Esophagus (tissue), 2 donors: ENCODE results near the gene NTN1. TPM values are rescaled to one million over a fixed set of nuclear protein-coding genes. Genes with fewer than 3 reads are reported as not detected.

ENCODE experiments used
- H3K27ac ChIP-seq, 2 donors: one replicate each; pipeline ENCODE4 v1.5.1; 2013; ENCODE audit warnings: low read depth in 2 of 2, mild to moderate bottlenecking in 2 of 2, inconsistent platforms in 1 of 2, low read length in 1 of 2, moderate library complexity in 1 of 2
- H3K27me3 ChIP-seq, 2 donors: one replicate each; pipeline ENCODE4 v1.6.1; 2013; ENCODE audit warnings: low read length in 2 of 2, control low read depth in 1 of 2, mild to moderate bottlenecking in 1 of 2; ENCODE audit not compliant: insufficient read depth in 2 of 2, control insufficient read depth in 1 of 2
- H3K36me3 ChIP-seq, 2 donors: one replicate each; pipeline ENCODE4 v1.6.1; 2013; ENCODE audit warnings: low read length in 1 of 2; ENCODE audit not compliant: control insufficient read depth in 2 of 2, insufficient read depth in 2 of 2
- H3K4me1 ChIP-seq, 2 donors: one replicate each; pipeline ENCODE4 v1.6.1; 2013; ENCODE audit warnings: low read length in 1 of 2; ENCODE audit not compliant: control insufficient read depth in 2 of 2, insufficient read depth in 2 of 2
- H3K4me3 ChIP-seq, 2 donors: one replicate each; pipeline ENCODE4 v1.5.1; 2013; ENCODE audit warnings: low read length in 2 of 2, mild to moderate bottlenecking in 2 of 2, low read depth in 1 of 2, moderate library complexity in 1 of 2
- H3K9me3 ChIP-seq, 2 donors: one replicate each; pipeline ENCODE4 v1.6.1; 2013; ENCODE audit warnings: mild to moderate bottlenecking in 2 of 2, low read depth in 1 of 2, low read length in 1 of 2, moderate library complexity in 1 of 2; ENCODE audit not compliant: control insufficient read depth in 2 of 2, insufficient read depth in 1 of 2
- WGBS, 2 donors: extraction: QIAGEN DNeasy Blood & Tissue Kit; methylation state at CpG; one replicate each; pipeline ENCODE4 v1.1.7; 2013; 5-methylcytosine and 5-hydroxymethylcytosine counted together
- polyA plus RNA-seq, 2 donors: library from polyadenylated mRNA; stranded (reverse); fragments of 200-250 nt; gene quantifications; one replicate each; pipeline ENCODE4 v1.2.3, GENCODE V29; 2013
- donor health status: healthy with polysubstance abuse.
- donor health status: Bipolar disorder and iron deficiency.

NTN1 gene
- polyA plus RNA-seq, 2 donors, result 10.3 to 12.3 TPM

- H3K27ac ChIP-seq, result peak overlapping the region; percentile 11 to 57
- peaks cover 7 to 9% of the 10 kb centered on the region in 2 donors for H3K4me1 ChIP-seq
- H3K27me3 ChIP-seq, result no peaks in the 10 kb centered on the region
- H3K9me3 ChIP-seq, result no peaks in the 10 kb centered on the region
- no peak overlapping the region for H3K4me3 ChIP-seq
- H3K36me3 ChIP-seq, result no peaks in the 10 kb centered on the region
- 73 to 75% methylated on average over 6 of the region's 6 CpGs for WGBS, 2 donors
Observed at GRCh38 chr17:9158544-9159452, 137.5 kb downstream of the NTN1 start.

GRCh38 chr17:9162275-9162985, 141.1 kb downstream of the NTN1 start:
- peak overlapping the region; percentile 47 to 70 for H3K4me3 ChIP-seq
- H3K4me1 ChIP-seq, result peaks cover 4 to 11% of the 10 kb centered on the region in 2 donors
- peak overlapping the region; percentile 87 to 92 for H3K27ac ChIP-seq
- H3K27me3 ChIP-seq, result no peaks in the 10 kb centered on the region
- H3K36me3 ChIP-seq, result peaks cover 3 to 5% of the 10 kb centered on the region in 2 donors
- WGBS, 2 donors, result 54 to 67% methylated on average over 31 of the region's 31 CpGs
- H3K9me3 ChIP-seq, result no peaks in the 10 kb centered on the region

- 87 to 88% methylated on average over 9 of the region's 9 CpGs for WGBS, 2 donors
- H3K27ac ChIP-seq, result no peak overlapping the region
Observed at GRCh38 chr17:9166788-9167187, 145.5 kb downstream of the NTN1 start.

GRCh38 chr17:9167379-9167778, 146.1 kb downstream of the NTN1 start:
- H3K27ac ChIP-seq, result no peak overlapping the region
- H3K4me3 ChIP-seq, result no peak overlapping the region
- no peaks in the 10 kb centered on the region for H3K9me3 ChIP-seq
- H3K36me3 ChIP-seq, result peaks cover 3 to 5% of the 10 kb centered on the region in 2 donors
- WGBS, 2 donors, result 84 to 86% methylated on average over 6 of the region's 6 CpGs
- peaks cover 2 to 4% of the 10 kb centered on the region in 2 donors for H3K4me1 ChIP-seq
- H3K27me3 ChIP-seq, result no peaks in the 10 kb centered on the region

More at GRCh38 chr17:9166788-9167187, 145.5 kb downstream of the NTN1 start:
- H3K4me1 ChIP-seq, result peaks cover 4 to 10% of the 10 kb centered on the region in 2 donors
- peaks cover 3 to 5% of the 10 kb centered on the region in 2 donors for H3K36me3 ChIP-seq
- H3K27me3 ChIP-seq, result no peaks in the 10 kb centered on the region
- no peak overlapping the region for H3K4me3 ChIP-seq
- no peaks in the 10 kb centered on the region for H3K9me3 ChIP-seq

- 69 to 79% methylated on average over 3 of the region's 3 CpGs for WGBS, 2 donors
- peak overlapping the region; percentile 47 to 76 for H3K27ac ChIP-seq
- no peaks in the 10 kb centered on the region for H3K4me1 ChIP-seq
- no peaks in the 10 kb centered on the region for H3K27me3 ChIP-seq
- H3K4me3 ChIP-seq, result no peak overlapping the region
- H3K9me3 ChIP-seq, result no peaks in the 10 kb centered on the region
- H3K36me3 ChIP-seq, result peaks cover 3 to 5% of the 10 kb centered on the region in 2 donors
Observed at GRCh38 chr17:9169116-9169515, 147.8 kb downstream of the NTN1 start.

- H3K4me3 ChIP-seq, result no peak overlapping the region
- no peaks in the 10 kb centered on the region for H3K4me1 ChIP-seq
- no peak overlapping the region for H3K27ac ChIP-seq
- H3K9me3 ChIP-seq, result no peaks in the 10 kb centered on the region
- 65 to 66% methylated on average over 4 of the region's 4 CpGs for WGBS, 2 donors
- H3K27me3 ChIP-seq, result no peaks in the 10 kb centered on the region
- H3K36me3 ChIP-seq, result no peaks in the 10 kb centered on the region
Observed at GRCh38 chr17:9170336-9170735, 149.0 kb downstream of the NTN1 start.

- Histone ChIP-seq H3K9me3 (no peaks in the 10 kb centered on the region), H3K36me3 (no peaks in the 10 kb centered on the region), H3K27ac (no peak overlapping the region), H3K4me3 (no peak overlapping the region), H3K4me1 (no peaks in the 10 kb centered on the region), H3K27me3 (no peaks in the 10 kb centered on the region)
- 59 to 70% methylated on average over 6 of the region's 6 CpGs for WGBS, 2 donors
Observed at GRCh38 chr17:9170853-9171252, 149.5 kb downstream of the NTN1 start.

- no peaks in the 10 kb centered on the region for H3K9me3 ChIP-seq
- H3K27me3 ChIP-seq, result no peaks in the 10 kb centered on the region
- WGBS, 2 donors, result 65 to 73% methylated on average over 7 of the region's 7 CpGs
- peaks cover 2 to 5% of the 10 kb centered on the region in 2 donors for H3K4me1 ChIP-seq
- no peak overlapping the region for H3K4me3 ChIP-seq
- H3K36me3 ChIP-seq, result no peaks in the 10 kb centered on the region
- H3K27ac ChIP-seq, result peak overlapping the region; percentile 21 to 52
Observed at GRCh38 chr17:9173386-9173983, 152.2 kb downstream of the NTN1 start.

- 90% methylated on average over 3 of the region's 3 CpGs for WGBS, 2 donors
- H3K4me1 ChIP-seq, result peaks cover 4 to 9% of the 10 kb centered on the region in 2 donors
- no peaks in the 10 kb centered on the region for H3K27me3 ChIP-seq
- H3K36me3 ChIP-seq, result no peaks in the 10 kb centered on the region
- H3K27ac ChIP-seq, result peak overlapping the region in 1 of 2 donors; percentile 52
- H3K4me3 ChIP-seq, result no peak overlapping the region
- H3K9me3 ChIP-seq, result no peaks in the 10 kb centered on the region
Observed at GRCh38 chr17:9174312-9174711, 153.0 kb downstream of the NTN1 start.
